OCI-LY1 (cell line): ENCODE measurements around the gene ZNF334.

Experiments
- H2AFZ ChIP-seq: fragments of 200-600 bp; sonication (generic), shearing (Covaris generic); 2 replicates; pipeline ENCODE4 v1.6.0; 2014; ENCODE audit warnings: antibody characterized with exemption, mild to moderate bottlenecking, low read length
- H3F3A ChIP-seq: fragments of 200-600 bp; sonication (generic), shearing (Covaris generic); 2 replicates; pipeline ENCODE4 v1.6.0; 2014; ENCODE audit warnings: mild to moderate bottlenecking, antibody characterized with exemption, low read length, moderate library complexity; ENCODE audit not compliant: insufficient read depth
- H3K27ac ChIP-seq: fragments of 200-600 bp; sonication (generic); 2 replicates; pipeline ENCODE4 v1.5.1; 2014; ENCODE audit warnings: low read length, mixed run types, mild to moderate bottlenecking, low read depth; ENCODE audit not compliant: poor library complexity, severe bottlenecking
- H3K27me3 ChIP-seq: fragments of 200-600 bp; sonication (generic); 2 replicates; pipeline ENCODE4 v1.6.0; 2014; ENCODE audit warnings: antibody characterized with exemption, mild to moderate bottlenecking, low read length, moderate library complexity; ENCODE audit not compliant: insufficient read depth
- H3K36me3 ChIP-seq: fragments of 200-600 bp; sonication (generic); 2 replicates; pipeline ENCODE4 v1.6.1; 2014; ENCODE audit warnings: mild to moderate bottlenecking, antibody characterized with exemption, low read length, moderate library complexity, mixed read lengths; ENCODE audit not compliant: insufficient read depth
- H3K4me1 ChIP-seq: fragments of 200-600 bp; sonication (generic); 2 replicates; pipeline ENCODE4 v1.5.1; 2014; ENCODE audit warnings: mild to moderate bottlenecking, low read length, moderate library complexity; ENCODE audit not compliant: insufficient read depth, severe bottlenecking
- H3K4me2 ChIP-seq: fragments of 200-600 bp; sonication (generic), shearing (Covaris generic); 2 replicates; pipeline ENCODE4 v1.6.1; 2014; ENCODE audit warnings: low read length
- H3K4me3 ChIP-seq: fragments of 200-600 bp; sonication (generic); 2 replicates; pipeline ENCODE4 v1.5.1; 2014; ENCODE audit warnings: low read length, low read depth, mild to moderate bottlenecking, mixed read lengths; ENCODE audit not compliant: poor library complexity, severe bottlenecking
- H3K79me2 ChIP-seq: fragments of 200-600 bp; shearing (Covaris generic); 2 replicates; pipeline ENCODE4 v1.6.1; 2016; ENCODE audit warnings: mixed run types, low read length, mixed read lengths; ENCODE audit not compliant: insufficient read depth
- H3K9ac ChIP-seq: fragments of 200-600 bp; sonication (generic), shearing (Covaris generic); 2 replicates; pipeline ENCODE4 v1.6.1; 2014; ENCODE audit warnings: mild to moderate bottlenecking, low read length, mixed read lengths
- H3K9me2 ChIP-seq: fragments of 200-600 bp; sonication (generic), shearing (Covaris generic); 2 replicates; pipeline ENCODE4 v1.6.1; 2014; ENCODE audit warnings: low read depth, mild to moderate bottlenecking, low read length, mixed read lengths
- H3K9me3 ChIP-seq: fragments of 200-600 bp; shearing (Covaris generic); 2 replicates; pipeline ENCODE4 v1.6.1; 2014; ENCODE audit warnings: low read length, mixed read lengths
- H4K20me1 ChIP-seq: fragments of 200-600 bp; sonication (generic), shearing (Covaris generic); 2 replicates; pipeline ENCODE4 v1.6.0; 2016; ENCODE audit warnings: mild to moderate bottlenecking, low read length; ENCODE audit not compliant: insufficient read depth
- EZH2 ChIP-seq: fragments of 200-600 bp; sonication (generic), shearing (Covaris generic); IDR thresholded peaks from 2 replicates; pipeline ENCODE4 v1.8.0; 2017; ENCODE audit warnings: borderline replicate concordance, mixed run types, mild to moderate bottlenecking, antibody characterized with exemption, low read length, moderate library complexity, mixed read lengths
- TF ChIP-seq, protein P1 (sequence below): fragments of 200-600 bp; sonication (generic), shearing (Covaris generic); IDR thresholded peaks from 2 replicates; pipeline ENCODE4 v1.5.1; 2017; ENCODE audit warnings: mild to moderate bottlenecking, antibody characterized with exemption, low read length, moderate library complexity, mixed read lengths

ZNF334 gene

GRCh38 chr20:46477225-46477624 lies 36.1 kb downstream of the ZNF334 start:
- TF ChIP-seq, protein P1, sequence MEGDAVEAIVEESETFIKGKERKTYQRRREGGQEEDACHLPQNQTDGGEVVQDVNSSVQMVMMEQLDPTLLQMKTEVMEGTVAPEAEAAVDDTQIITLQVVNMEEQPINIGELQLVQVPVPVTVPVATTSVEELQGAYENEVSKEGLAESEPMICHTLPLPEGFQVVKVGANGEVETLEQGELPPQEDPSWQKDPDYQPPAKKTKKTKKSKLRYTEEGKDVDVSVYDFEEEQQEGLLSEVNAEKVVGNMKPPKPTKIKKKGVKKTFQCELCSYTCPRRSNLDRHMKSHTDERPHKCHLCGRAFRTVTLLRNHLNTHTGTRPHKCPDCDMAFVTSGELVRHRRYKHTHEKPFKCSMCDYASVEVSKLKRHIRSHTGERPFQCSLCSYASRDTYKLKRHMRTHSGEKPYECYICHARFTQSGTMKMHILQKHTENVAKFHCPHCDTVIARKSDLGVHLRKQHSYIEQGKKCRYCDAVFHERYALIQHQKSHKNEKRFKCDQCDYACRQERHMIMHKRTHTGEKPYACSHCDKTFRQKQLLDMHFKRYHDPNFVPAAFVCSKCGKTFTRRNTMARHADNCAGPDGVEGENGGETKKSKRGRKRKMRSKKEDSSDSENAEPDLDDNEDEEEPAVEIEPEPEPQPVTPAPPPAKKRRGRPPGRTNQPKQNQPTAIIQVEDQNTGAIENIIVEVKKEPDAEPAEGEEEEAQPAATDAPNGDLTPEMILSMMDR = no peak
- no peak for TF ChIP-seq EZH2
- no peaks in the 10 kb centered on the region for H3F3A ChIP-seq
- H3K79me2 ChIP-seq = no peaks in the 10 kb centered on the region
- H3K27ac ChIP-seq = no peak overlapping the region
- no peak overlapping the region for H2AFZ ChIP-seq
- H3K4me3 ChIP-seq = no peak overlapping the region
- H3K36me3 ChIP-seq = no peaks in the 10 kb centered on the region
- no peak overlapping the region for H3K4me2 ChIP-seq
- no peaks in the 10 kb centered on the region for H3K9me3 ChIP-seq
- no peak overlapping the region for H3K9ac ChIP-seq
- no peaks in the 10 kb centered on the region for H3K27me3 ChIP-seq
- H3K9me2 ChIP-seq = no peaks in the 10 kb centered on the region
- no peaks in the 10 kb centered on the region for H3K4me1 ChIP-seq
- H4K20me1 ChIP-seq = no peaks in the 10 kb centered on the region

GRCh38 chr20:46468508-46468907 lies 44.9 kb downstream of the ZNF334 start:
- Histone ChIP-seq H3K4me2 (no peak overlapping the region), H3K4me3 (no peak overlapping the region), H3K9me2 (no peaks in the 10 kb centered on the region), H4K20me1 (no peaks in the 10 kb centered on the region), H3K9me3 (no peaks in the 10 kb centered on the region), H3K9ac (no peak overlapping the region), H3K79me2 (no peaks in the 10 kb centered on the region), H3K27ac (no peak overlapping the region), H3K27me3 (no peaks in the 10 kb centered on the region), H3K4me1 (no peaks in the 10 kb centered on the region), H2AFZ (no peak overlapping the region), H3K36me3 (no peaks in the 10 kb centered on the region), H3F3A (no peaks in the 10 kb centered on the region)
- TF ChIP-seq EZH2 = no peak
- TF ChIP-seq, protein P1 = no peak

- Histone ChIP-seq H3K79me2 (no peaks in the 10 kb centered on the region), H2AFZ (no peak overlapping the region), H3F3A (no peaks in the 10 kb centered on the region), H3K9me3 (no peaks in the 10 kb centered on the region), H3K36me3 (no peaks in the 10 kb centered on the region), H3K9me2 (no peaks in the 10 kb centered on the region), H3K4me1 (no peaks in the 10 kb centered on the region), H3K27me3 (no peaks in the 10 kb centered on the region), H3K9ac (no peak overlapping the region), H3K27ac (no peak overlapping the region), H4K20me1 (no peaks in the 10 kb centered on the region), H3K4me3 (no peak overlapping the region), H3K4me2 (no peak overlapping the region)
- TF ChIP-seq, protein P1 = no peak
- TF ChIP-seq EZH2 = no peak
Measured at GRCh38 chr20:46464451-46464850, 48.9 kb downstream of the ZNF334 start.
